Gastrocnemius medialis (tissue), 4 donors: ENCODE data around the gene MTTP.

Source experiments
- POLR2A ChIP-seq, 2 donors: fragments of 450-650 bp; IDR thresholded peaks; one replicate each; pipeline ENCODE4 v1.6.1; 2017; ENCODE audit warnings: antibody characterized with exemption in 2 of 2, mild to moderate bottlenecking in 2 of 2, moderate library complexity in 2 of 2
- TF ChIP-seq, protein P1 (sequence below), 5 experiments: fragments of 450-650 bp in 3 of 5; fragments of 200-600 bp in 2 of 5; sonication (generic) in 2 of 5; IDR thresholded peaks in 4 of 5; conservative IDR thresholded peaks in 1 of 5; 1 replicate in 4 of 5; 2 replicates in 1 of 5; pipeline ENCODE4 v1.5.1; 2016 to 2019; ENCODE audit warnings: antibody characterized with exemption in 5 of 5, mild to moderate bottlenecking in 3 of 5, moderate library complexity in 3 of 5

DNA sequence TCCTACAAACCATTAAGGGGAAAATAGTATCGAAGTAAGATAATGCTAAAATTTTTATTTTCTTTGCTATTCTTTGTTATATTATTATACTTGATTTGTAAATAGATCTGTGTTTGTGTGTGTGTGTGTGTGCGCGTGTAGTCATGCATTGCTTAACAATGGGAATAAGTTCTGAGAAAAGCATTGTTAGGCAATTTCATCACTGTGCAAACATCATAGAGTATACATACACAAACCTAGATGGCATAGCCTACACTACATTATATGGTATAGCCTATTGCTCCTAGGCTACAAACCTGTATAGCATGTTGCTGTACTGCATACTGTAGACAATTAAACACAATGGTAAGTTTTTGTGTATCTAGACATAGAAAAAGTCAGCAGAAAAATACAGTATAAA is 17.1 kb downstream of the MTTP start:
- TF ChIP-seq, protein P1, sequence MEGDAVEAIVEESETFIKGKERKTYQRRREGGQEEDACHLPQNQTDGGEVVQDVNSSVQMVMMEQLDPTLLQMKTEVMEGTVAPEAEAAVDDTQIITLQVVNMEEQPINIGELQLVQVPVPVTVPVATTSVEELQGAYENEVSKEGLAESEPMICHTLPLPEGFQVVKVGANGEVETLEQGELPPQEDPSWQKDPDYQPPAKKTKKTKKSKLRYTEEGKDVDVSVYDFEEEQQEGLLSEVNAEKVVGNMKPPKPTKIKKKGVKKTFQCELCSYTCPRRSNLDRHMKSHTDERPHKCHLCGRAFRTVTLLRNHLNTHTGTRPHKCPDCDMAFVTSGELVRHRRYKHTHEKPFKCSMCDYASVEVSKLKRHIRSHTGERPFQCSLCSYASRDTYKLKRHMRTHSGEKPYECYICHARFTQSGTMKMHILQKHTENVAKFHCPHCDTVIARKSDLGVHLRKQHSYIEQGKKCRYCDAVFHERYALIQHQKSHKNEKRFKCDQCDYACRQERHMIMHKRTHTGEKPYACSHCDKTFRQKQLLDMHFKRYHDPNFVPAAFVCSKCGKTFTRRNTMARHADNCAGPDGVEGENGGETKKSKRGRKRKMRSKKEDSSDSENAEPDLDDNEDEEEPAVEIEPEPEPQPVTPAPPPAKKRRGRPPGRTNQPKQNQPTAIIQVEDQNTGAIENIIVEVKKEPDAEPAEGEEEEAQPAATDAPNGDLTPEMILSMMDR (IDR thresholded peaks at IDR 0.05 in 4 of 5, conservative IDR thresholded peaks at IDR 0.05 in 1 of 5), result no peak
- no peak for TF ChIP-seq POLR2A (IDR thresholded peaks at IDR 0.05)
